OCI-LY3 (cell line): Measurements from ENCODE around the gene CUBN.

ENCODE experiments used
- EZH2phosphoT487 ChIP-seq: fragments of 200-600 bp; shearing (Covaris generic); IDR thresholded peaks from 2 replicates; pipeline ENCODE4 v1.6.1; 2018; ENCODE audit warnings: antibody characterized with exemption, mixed run types, low read depth
- TF ChIP-seq, protein P1 (sequence below): fragments of 200-600, 300-600 bp; sonication (generic); IDR thresholded peaks from 2 replicates; pipeline ENCODE4 v1.5.1; 2014; ENCODE audit warnings: antibody characterized with exemption, low read length, low read depth

DNA sequence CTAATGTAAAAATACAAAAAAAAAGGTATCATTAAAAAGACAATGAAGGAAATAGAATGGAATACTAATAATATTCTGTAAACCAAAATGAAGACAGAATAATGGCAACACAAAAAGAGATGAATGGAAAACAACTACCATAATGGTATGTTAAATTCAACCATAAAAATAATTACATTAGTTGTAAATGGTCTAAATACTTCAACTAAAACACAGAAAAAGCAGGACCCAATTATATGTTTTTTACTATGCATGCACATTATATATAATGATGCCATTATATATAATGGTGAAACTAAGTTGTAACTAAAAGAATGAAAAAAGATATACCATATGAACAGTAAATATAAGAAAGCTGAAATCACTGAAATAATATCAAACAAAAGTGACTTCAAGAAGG lies 76.5 kb downstream of the CUBN start:
- TF ChIP-seq, protein P1, sequence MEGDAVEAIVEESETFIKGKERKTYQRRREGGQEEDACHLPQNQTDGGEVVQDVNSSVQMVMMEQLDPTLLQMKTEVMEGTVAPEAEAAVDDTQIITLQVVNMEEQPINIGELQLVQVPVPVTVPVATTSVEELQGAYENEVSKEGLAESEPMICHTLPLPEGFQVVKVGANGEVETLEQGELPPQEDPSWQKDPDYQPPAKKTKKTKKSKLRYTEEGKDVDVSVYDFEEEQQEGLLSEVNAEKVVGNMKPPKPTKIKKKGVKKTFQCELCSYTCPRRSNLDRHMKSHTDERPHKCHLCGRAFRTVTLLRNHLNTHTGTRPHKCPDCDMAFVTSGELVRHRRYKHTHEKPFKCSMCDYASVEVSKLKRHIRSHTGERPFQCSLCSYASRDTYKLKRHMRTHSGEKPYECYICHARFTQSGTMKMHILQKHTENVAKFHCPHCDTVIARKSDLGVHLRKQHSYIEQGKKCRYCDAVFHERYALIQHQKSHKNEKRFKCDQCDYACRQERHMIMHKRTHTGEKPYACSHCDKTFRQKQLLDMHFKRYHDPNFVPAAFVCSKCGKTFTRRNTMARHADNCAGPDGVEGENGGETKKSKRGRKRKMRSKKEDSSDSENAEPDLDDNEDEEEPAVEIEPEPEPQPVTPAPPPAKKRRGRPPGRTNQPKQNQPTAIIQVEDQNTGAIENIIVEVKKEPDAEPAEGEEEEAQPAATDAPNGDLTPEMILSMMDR: no peak
- no peak for TF ChIP-seq EZH2phosphoT487
